ENCODE measurements around the gene DROSHA.

DNA sequence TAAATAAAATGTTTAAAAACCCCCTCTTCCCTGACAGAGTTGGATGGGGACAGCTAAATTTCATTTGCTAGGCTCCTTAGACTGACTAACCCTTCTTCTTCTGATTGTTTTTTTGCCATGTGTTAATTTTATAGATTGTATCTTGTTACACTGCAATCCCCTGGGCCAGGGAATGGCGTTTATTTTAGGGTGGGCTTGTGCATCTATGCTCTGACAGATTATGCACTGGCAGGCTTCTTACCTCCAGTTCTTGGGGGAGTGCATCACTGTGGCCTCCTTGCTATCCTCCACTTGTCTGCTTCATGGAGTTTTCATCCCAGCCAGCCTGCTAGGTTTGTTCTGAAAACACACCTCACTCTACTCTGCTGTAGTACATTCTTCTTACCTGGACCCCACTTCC lies 159.8 kb downstream of the DROSHA start:
- TF ChIP-seq REST (IDR thresholded peaks at IDR 0.05; ENCODE audit: insufficient read depth in 1 of 2, low read depth in 2 of 2, low read length in 2 of 2) (no peak), POLR2AphosphoS5 (IDR thresholded peaks at IDR 0.05; ENCODE audit: low read depth, low read length) (no peak), FOXP2 (optimal IDR thresholded peaks at IDR 0.05; ENCODE audit: borderline replicate concordance, extremely low read depth, extremely low read length, insufficient read depth) (no peak), TAF1 (IDR thresholded peaks at IDR 0.05; ENCODE audit: borderline replicate concordance, insufficient read depth, low read length) (no peak), SIN3A (IDR thresholded peaks at IDR 0.05; ENCODE audit: borderline replicate concordance, insufficient read depth, low read length) (no peak)
